ENCODE data around the gene RASSF8. TPM values are rescaled to one million over a fixed set of nuclear protein-coding genes. Genes with fewer than 3 reads are reported as not detected.

The RASSF8 gene
- total RNA-seq, 2 donors from 2014 or later, result 3.2 to 14.2 TPM

- Histone ChIP-seq H3K9ac (ENCODE audit: low read depth in 2 of 2, low read length in 2 of 2) (no peak overlapping the region), H3K36me3 (no peaks in the 10 kb centered on the region), H3K27ac (no peak overlapping the region), H3K4me1 (no peaks in the 10 kb centered on the region), H3K27me3 (no peaks in the 10 kb centered on the region), H3K4me3 (no peak overlapping the region), H3K9me3 (no peaks in the 10 kb centered on the region)
- TF ChIP-seq, protein P1, sequence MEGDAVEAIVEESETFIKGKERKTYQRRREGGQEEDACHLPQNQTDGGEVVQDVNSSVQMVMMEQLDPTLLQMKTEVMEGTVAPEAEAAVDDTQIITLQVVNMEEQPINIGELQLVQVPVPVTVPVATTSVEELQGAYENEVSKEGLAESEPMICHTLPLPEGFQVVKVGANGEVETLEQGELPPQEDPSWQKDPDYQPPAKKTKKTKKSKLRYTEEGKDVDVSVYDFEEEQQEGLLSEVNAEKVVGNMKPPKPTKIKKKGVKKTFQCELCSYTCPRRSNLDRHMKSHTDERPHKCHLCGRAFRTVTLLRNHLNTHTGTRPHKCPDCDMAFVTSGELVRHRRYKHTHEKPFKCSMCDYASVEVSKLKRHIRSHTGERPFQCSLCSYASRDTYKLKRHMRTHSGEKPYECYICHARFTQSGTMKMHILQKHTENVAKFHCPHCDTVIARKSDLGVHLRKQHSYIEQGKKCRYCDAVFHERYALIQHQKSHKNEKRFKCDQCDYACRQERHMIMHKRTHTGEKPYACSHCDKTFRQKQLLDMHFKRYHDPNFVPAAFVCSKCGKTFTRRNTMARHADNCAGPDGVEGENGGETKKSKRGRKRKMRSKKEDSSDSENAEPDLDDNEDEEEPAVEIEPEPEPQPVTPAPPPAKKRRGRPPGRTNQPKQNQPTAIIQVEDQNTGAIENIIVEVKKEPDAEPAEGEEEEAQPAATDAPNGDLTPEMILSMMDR (IDR thresholded peaks at IDR 0.05), result no peak
- no peak for DNase-seq
- intact Hi-C loops (cut with DNase I), result no loop called here
Measured at GRCh38 chr12:26086936-26087335, 128.5 kb downstream of the RASSF8 start.

- Histone ChIP-seq H3K27ac (no peak overlapping the region), H3K9ac (ENCODE audit: low read depth in 2 of 2, low read length in 2 of 2) (no peak overlapping the region), H3K36me3 (no peaks in the 10 kb centered on the region), H3K4me1 (no peaks in the 10 kb centered on the region), H3K27me3 (no peaks in the 10 kb centered on the region), H3K4me3 (no peak overlapping the region), H3K9me3 (no peaks in the 10 kb centered on the region)
- DNase-seq, result no peak
- TF ChIP-seq, protein P1 (IDR thresholded peaks at IDR 0.05), result no peak
- intact Hi-C loops (cut with DNase I), result no loop called here
Measured at GRCh38 chr12:26088998-26089397, 130.5 kb downstream of the RASSF8 start.

DNA sequence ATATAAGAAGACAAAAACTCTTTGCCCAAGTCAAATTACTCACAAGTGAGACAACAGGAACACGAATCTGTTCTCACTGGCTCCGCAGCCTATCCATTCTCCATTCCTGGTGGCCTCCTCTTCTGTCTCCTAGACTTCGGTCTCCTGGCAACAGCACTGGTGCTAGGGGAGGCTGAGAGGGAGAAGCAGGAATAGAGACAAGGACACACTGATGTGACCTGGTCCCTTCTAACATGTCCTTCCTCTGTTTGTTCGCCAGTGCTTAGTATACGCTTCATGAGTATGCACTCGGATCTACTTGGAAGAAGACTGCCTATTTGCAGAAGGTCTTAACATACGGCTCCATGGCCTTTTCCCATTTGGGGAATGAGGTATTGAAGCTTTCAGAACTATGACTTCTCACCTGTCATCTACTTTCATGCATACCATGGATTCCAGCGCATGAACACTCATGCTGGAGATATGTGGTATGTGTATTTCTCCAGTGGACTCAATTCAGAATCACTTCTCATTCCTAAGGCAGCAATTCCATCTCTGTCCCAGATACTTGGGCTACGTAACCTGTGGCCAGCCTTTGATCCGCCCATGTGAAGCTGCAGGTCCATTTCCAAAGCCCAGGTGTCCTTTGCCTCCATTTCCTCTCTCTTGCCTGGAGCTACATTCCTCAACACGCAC is 132.5 kb downstream of the RASSF8 start:
- no peak for DNase-seq
- Histone ChIP-seq H3K4me3 (no peak overlapping the region), H3K36me3 (no peaks in the 10 kb centered on the region), H3K27me3 (no peaks in the 10 kb centered on the region), H3K27ac (no peak overlapping the region), H3K9ac (ENCODE audit: low read depth in 2 of 2, low read length in 2 of 2) (no peak overlapping the region), H3K9me3 (no peaks in the 10 kb centered on the region), H3K4me1 (no peaks in the 10 kb centered on the region)
- intact Hi-C loops (cut with DNase I), result loop anchor here (10.0 kb wide), 1 partner anchor 524 kb away; no protein-coding TSS in a partner anchor
- TF ChIP-seq, protein P1 (IDR thresholded peaks at IDR 0.05), result no peak

GRCh38 chr12:26091822-26092221 is 133.3 kb downstream of the RASSF8 start:
- Histone ChIP-seq H3K4me1 (no peaks in the 10 kb centered on the region), H3K9ac (ENCODE audit: low read depth in 2 of 2, low read length in 2 of 2) (no peak overlapping the region), H3K36me3 (no peaks in the 10 kb centered on the region), H3K27me3 (no peaks in the 10 kb centered on the region), H3K9me3 (no peaks in the 10 kb centered on the region), H3K27ac (no peak overlapping the region), H3K4me3 (no peak overlapping the region)
- intact Hi-C loops (cut with DNase I), result loop anchor here (10.0 kb wide), 1 partner anchor 523 kb away; no protein-coding TSS in a partner anchor
- TF ChIP-seq, protein P1 (IDR thresholded peaks at IDR 0.05), result no peak
- no peak for DNase-seq

- intact Hi-C loops (cut with DNase I), result loop anchor here (10.0 kb wide), 1 partner anchor 522 kb away; no protein-coding TSS in a partner anchor
- Histone ChIP-seq H3K4me1 (no peaks in the 10 kb centered on the region), H3K9me3 (no peaks in the 10 kb centered on the region), H3K27ac (no peak overlapping the region), H3K27me3 (no peaks in the 10 kb centered on the region), H3K36me3 (no peaks in the 10 kb centered on the region), H3K9ac (ENCODE audit: low read depth in 2 of 2, low read length in 2 of 2) (no peak overlapping the region), H3K4me3 (no peak overlapping the region)
- TF ChIP-seq, protein P1 (IDR thresholded peaks at IDR 0.05), result no peak
- no peak for DNase-seq
Measured at GRCh38 chr12:26092346-26093105, 134.0 kb downstream of the RASSF8 start.

Data from colonic mucosa (tissue), 4 donors.